Stomach (tissue), 9 donors: Measurements from ENCODE around the gene CARD6. TPM values are rescaled to one million over a fixed set of nuclear protein-coding genes. Genes with fewer than 3 reads are reported as not detected.
"Not testable (repeated sequence)": the region's sequence is repeated elsewhere in the genome, so short reads cannot be mapped to it uniquely, and the experiment has no call there.

Source experiments
- DNase-seq, 2 donors: peaks; one replicate each; pipeline versions ENCODE4 v3.0.0 to v3.0.0-alpha.2; 2013 to 2019
- H3K27ac ChIP-seq, 5 donors: fragments of 200-600 bp in 4 of 5; sonication (generic) in 4 of 5; one replicate each; pipeline ENCODE4 v1.5.1; 2013 to 2019; ENCODE audit warnings: mild to moderate bottlenecking in 1 of 5, moderate library complexity in 1 of 5
- H3K27me3 ChIP-seq, 3 donors: fragments of 200-600 bp; sonication (generic); one replicate each; pipeline ENCODE4 v1.5.1; 2017 to 2019; ENCODE audit warnings: mixed run types in 1 of 3
- H3K36me3 ChIP-seq, 4 donors: fragments of 200-600 bp; sonication (generic); 1 replicate in 3 of 4; 2 replicates in 1 of 4; pipeline ENCODE4 v1.5.1; 2016 to 2019
- H3K4me1 ChIP-seq, 4 donors: fragments of 200-600 bp; sonication (generic); one replicate each; pipeline ENCODE4 v1.5.1; 2016 to 2019
- H3K4me3 ChIP-seq, 4 donors: fragments of 200-600 bp; sonication (generic) in 3 of 4; one replicate each; pipeline ENCODE4 v1.5.1; 2016 to 2019; ENCODE audit warnings: mild to moderate bottlenecking in 1 of 4
- H3K9me3 ChIP-seq, 4 donors: fragments of 200-600 bp; sonication (generic); one replicate each; pipeline ENCODE4 v1.5.1; 2016 to 2019
- CTCF ChIP-seq, 7 experiments: fragments of 450-650 bp in 4 of 7; fragments of 200-600 bp in 3 of 7; sonication (generic) in 3 of 7; IDR thresholded peaks; one replicate each; pipeline ENCODE4 v1.5.1; 2016 to 2019; ENCODE audit warnings: antibody characterized with exemption in 7 of 7, control low read depth in 2 of 7, mild to moderate bottlenecking in 1 of 7
- EP300 ChIP-seq: sonication (generic); formaldehyde crosslinking; IDR thresholded peaks from one replicate; pipeline ENCODE4 v1.6.1; 2017; ENCODE audit warnings: antibody characterized with exemption
- POLR2A ChIP-seq, 4 donors: fragments of 450-650 bp; IDR thresholded peaks; one replicate each; pipeline ENCODE4 v1.6.1; 2016; ENCODE audit warnings: antibody characterized with exemption in 4 of 4, control low read depth in 2 of 4, mild to moderate bottlenecking in 1 of 4, moderate library complexity in 1 of 4
- POLR2AphosphoS5 ChIP-seq, 3 donors: sonication (generic); formaldehyde crosslinking; IDR thresholded peaks; one replicate each; pipeline ENCODE4 v1.6.1; 2016; ENCODE audit warnings: antibody characterized with exemption in 3 of 3
- WGBS, 5 donors: extraction: QIAGEN DNeasy Blood & Tissue Kit in 3 of 5; methylation state at CpG; one replicate each; pipeline versions ENCODE4 v1.1.5 to v1.1.7; 2013 to 2018; 5-methylcytosine and 5-hydroxymethylcytosine counted together
- intact Hi-C: fragments of 100-400 bp; cut with DNase I; formaldehyde crosslinking; loops from one replicate; pipeline ENCODE4 v1.15.1; 2023; ENCODE audit warnings: low total_unique reads
- polyA plus RNA-seq, 3 donors: library from polyadenylated mRNA; stranded (reverse); fragments of 200-250 nt; gene quantifications; one replicate each; pipeline ENCODE4 v1.2.3, GENCODE V29; 2013
- total RNA-seq, 5 donors: library from RNA; depleted of rRNA; stranded (reverse); fragments of >200 nt; gene quantifications; one replicate each; pipeline versions ENCODE4 v1.1.0 to v1.2.3, GENCODE V29; 2014 to 2016
- donor health status: healthy with polysubstance abuse.
- donor health status: Bipolar disorder and iron deficiency.
- donor health status: healthy.

The CARD6 gene
- total and polyA plus RNA-seq, 8 donors: 2.0 to 30.8 (median 10.7) TPM

GRCh38 chr5:40846371-40846770, 5.2 kb downstream of the CARD6 start:
- H3K9me3 ChIP-seq: no peaks in the 10 kb centered on the region

GRCh38 chr5:40847525-40847924, 6.4 kb downstream of the CARD6 start:
- no peaks in the 10 kb centered on the region for H3K27me3 ChIP-seq
- TF ChIP-seq POLR2AphosphoS5 (IDR thresholded peaks at IDR 0.05): no peak
- TF ChIP-seq CTCF (IDR thresholded peaks at IDR 0.05): no peak
- TF ChIP-seq EP300: no peak
- TF ChIP-seq POLR2A (IDR thresholded peaks at IDR 0.05): no peak
- WGBS, 5 donors: 80 to 100% (median 93%) methylated on average over 1 of the region's 1 CpG
- no peaks in the 10 kb centered on the region for H3K9me3 ChIP-seq
- no peak overlapping the region for H3K4me3 ChIP-seq
- no peak overlapping the region for H3K27ac ChIP-seq
- DNase-seq: no peak
- H3K36me3 ChIP-seq: peaks cover 0 to 36% (median 24%) of the 10 kb centered on the region in 4 donors
- peaks cover 0 to 35% (median 12%) of the 10 kb centered on the region in 4 donors for H3K4me1 ChIP-seq
- intact Hi-C loops: no loop called here

More at GRCh38 chr5:40846371-40846770, 5.2 kb downstream of the CARD6 start:
- H3K36me3 ChIP-seq: peaks cover 0 to 25% (median 14%) of the 10 kb centered on the region in 4 donors
- no peaks in the 10 kb centered on the region for H3K27me3 ChIP-seq
- H3K27ac ChIP-seq: no peak overlapping the region
- H3K4me3 ChIP-seq: no peak overlapping the region
- no peak for DNase-seq
- no peak for TF ChIP-seq POLR2A (IDR thresholded peaks at IDR 0.05)
- no peak for TF ChIP-seq CTCF (IDR thresholded peaks at IDR 0.05)
- TF ChIP-seq EP300: no peak
- no peak for TF ChIP-seq POLR2AphosphoS5 (IDR thresholded peaks at IDR 0.05)
- intact Hi-C loops: no loop called here
- peaks cover 0 to 41% (median 14%) of the 10 kb centered on the region in 4 donors for H3K4me1 ChIP-seq
- WGBS, 5 donors: 85 to 95% (median 90%) methylated on average over 2 of the region's 2 CpGs

- no peak overlapping the region for H3K4me3 ChIP-seq
- DNase-seq: no peak
- no peak for TF ChIP-seq POLR2A (IDR thresholded peaks at IDR 0.05)
- TF ChIP-seq POLR2AphosphoS5 (IDR thresholded peaks at IDR 0.05): no peak
- no peak for TF ChIP-seq CTCF (IDR thresholded peaks at IDR 0.05)
- no peak for TF ChIP-seq EP300
- WGBS, 5 donors: 82 to 90% (median 82%) methylated on average over 4 of the region's 4 CpGs
- H3K9me3 ChIP-seq: no peaks in the 10 kb centered on the region
- H3K27me3 ChIP-seq: no peaks in the 10 kb centered on the region
- intact Hi-C loops: no loop called here
- H3K36me3 ChIP-seq: peaks cover 0 to 49% (median 39%) of the 10 kb centered on the region in 4 donors
- H3K4me1 ChIP-seq: no peaks in the 10 kb centered on the region
- no peak overlapping the region for H3K27ac ChIP-seq
Measured at GRCh38 chr5:40853632-40854192, 12.5 kb downstream of the CARD6 start.

- Histone ChIP-seq H3K4me3 (no peak overlapping the region), H3K27ac (no peak overlapping the region), H3K4me1 (no peaks in the 10 kb centered on the region), H3K27me3 (no peaks in the 10 kb centered on the region), H3K36me3 (peaks cover 0 to 4% (median 0%) of the 10 kb centered on the region in 4 donors), H3K9me3 (peaks cover 0 to 18% (median 8%) of the 10 kb centered on the region in 4 donors)
- DNase-seq: no peak
- TF ChIP-seq EP300 (no peak), CTCF (IDR thresholded peaks at IDR 0.05) (no peak), POLR2A (IDR thresholded peaks at IDR 0.05) (no peak), POLR2AphosphoS5 (IDR thresholded peaks at IDR 0.05) (no peak)
- intact Hi-C loops: no loop called here
Measured at GRCh38 chr5:40860711-40861110, 19.5 kb downstream of the CARD6 start.

GRCh38 chr5:40865004-40865403, 23.8 kb downstream of the CARD6 start:
- 85 to 94% (median 88%) methylated on average over 5 of the region's 5 CpGs for WGBS, 5 donors

More at GRCh38 chr5:40865004-40865403, 23.8 kb downstream of the CARD6 start:
- intact Hi-C loops, H3K4me3 ChIP-seq, H3K36me3 ChIP-seq, DNase-seq, H3K27ac ChIP-seq, H3K4me1 ChIP-seq, H3K27me3 ChIP-seq: not testable (repeated sequence)
- H3K9me3 ChIP-seq: peaks cover 0 to 19% (median 8%) of the 10 kb centered on the region in 4 donors
